K562 (cell line): ENCODE results near the gene SLC33A1. TPM values are rescaled to one million over a fixed set of nuclear protein-coding genes. Genes with fewer than 3 reads are reported as not detected.

Experiments
- ASH1L ChIP-seq: fragments of 450-650 bp; IDR thresholded peaks from 2 replicates; pipeline ENCODE4 v1.6.1; 2018; ENCODE audit warnings: borderline replicate concordance, mild to moderate bottlenecking, low read depth; ENCODE audit not compliant: partially characterized antibody
- ATF7 ChIP-seq: fragments of 450-650 bp; IDR thresholded peaks from 2 replicates; pipeline ENCODE4 v1.7.1; 2014; ENCODE audit warnings: mild to moderate bottlenecking, moderate library complexity
- CEBPG ChIP-seq, 3 experiments: fragments of 200-800 bp in 1 of 3; sonication (Bioruptor generic) in 1 of 3; sonication (generic) in 1 of 3; formaldehyde crosslinking in 1 of 3; IDR thresholded peaks in 2 of 3; conservative IDR thresholded peaks in 1 of 3; 2 replicates each; pipeline versions ENCODE4 v1.6.1 to v1.8.0; 2016 to 2022; ENCODE audit warnings: missing compliant biosample characterization in 2 of 3, missing genetic modification characterization in 2 of 3, mild to moderate bottlenecking in 1 of 3, missing genetic modification reagents in 1 of 3
- CHCHD3 ChIP-seq: fragments of 250-450 bp; sonication (Bioruptor Pico); IDR thresholded peaks from 2 replicates; pipeline ENCODE4 v2.1.2; 2022; ENCODE audit warnings: mild to moderate bottlenecking
- DIDO1 ChIP-seq: fragments of 450-650 bp; IDR thresholded peaks from 2 replicates; pipeline ENCODE4 v1.6.1; 2016; ENCODE audit warnings: low read depth, missing biosample characterization, missing genetic modification characterization
- FOS ChIP-seq: IDR thresholded peaks from 3 replicates; pipeline ENCODE4 v1.6.1; 2011; ENCODE audit not compliant: insufficient read length; ENCODE audit errors: extremely low read depth
- GATA2 ChIP-seq: sonication (generic); formaldehyde crosslinking; IDR thresholded peaks from 2 replicates; pipeline ENCODE4 v1.4.0; 2020; ENCODE audit warnings: mild to moderate bottlenecking, missing genetic modification reagents
- KAT7 ChIP-seq: sonication (generic); formaldehyde crosslinking; IDR thresholded peaks from 2 replicates; pipeline ENCODE4 v1.8.0; 2022; ENCODE audit warnings: missing genetic modification reagents, mild to moderate bottlenecking, borderline replicate concordance
- KHSRP ChIP-seq: fragments of 450-650 bp; IDR thresholded peaks from 2 replicates; pipeline ENCODE4 v1.6.1; 2017
- MBD2 ChIP-seq: sonication (generic); IDR thresholded peaks from 2 replicates; pipeline ENCODE4 v1.6.1; 2016; ENCODE audit warnings: low read depth, borderline replicate concordance
- MECOM ChIP-seq: fragments of 250-450 bp; sonication (Bioruptor Pico); IDR thresholded peaks from 2 replicates; pipeline ENCODE4 v1.8.0; 2022; ENCODE audit warnings: inconsistent platforms
- NR2C1 ChIP-seq, 2 experiments: fragments of 450-650 bp; IDR thresholded peaks; 2 replicates each; pipeline ENCODE4 v1.6.1; 2017; ENCODE audit warnings: mild to moderate bottlenecking in 2 of 2, antibody characterized with exemption in 1 of 2, inconsistent platforms in 1 of 2, missing compliant biosample characterization in 1 of 2, missing genetic modification characterization in 1 of 2
- PTBP1 ChIP-seq: fragments of 200-400 bp; formaldehyde crosslinking; IDR thresholded peaks from 2 replicates; pipeline ENCODE4 v1.6.1; 2017; ENCODE audit warnings: low read depth, low read length
- RBM22 ChIP-seq: fragments of 200-400 bp; formaldehyde crosslinking; IDR thresholded peaks from 2 replicates; pipeline ENCODE4 v1.6.1; 2018; ENCODE audit warnings: low read length, low read depth; ENCODE audit not compliant: poor library complexity, severe bottlenecking
- SRSF3 ChIP-seq: fragments of 200-400 bp; formaldehyde crosslinking; IDR thresholded peaks from 2 replicates; pipeline ENCODE4 v1.6.1; 2016; ENCODE audit warnings: mild to moderate bottlenecking, low read length, moderate library complexity; ENCODE audit not compliant: insufficient read depth
- TCFL5 ChIP-seq: fragments of 250-450 bp; sonication (Bioruptor Pico); conservative IDR thresholded peaks from 2 replicates; pipeline ENCODE4 v1.6.1; 2021; ENCODE audit warnings: mild to moderate bottlenecking, moderate library complexity, matching md5 sums
- TOE1 ChIP-seq, 2 experiments: fragments of 450-650 bp in 1 of 2; sonication (generic) in 1 of 2; formaldehyde crosslinking in 1 of 2; IDR thresholded peaks; 2 replicates each; pipeline versions ENCODE4 v1.7.1 to v1.8.0; 2016 to 2022; ENCODE audit warnings: borderline replicate concordance in 2 of 2, mild to moderate bottlenecking in 2 of 2, antibody characterized with exemption in 1 of 2, inconsistent platforms in 1 of 2, low read depth in 1 of 2, missing genetic modification reagents in 1 of 2, moderate library complexity in 1 of 2
- TRIM24 ChIP-seq, 2 experiments: fragments of 450-650 bp; IDR thresholded peaks; 2 replicates each; pipeline ENCODE4 v1.6.1; 2016
- YBX1 ChIP-seq: fragments of 450-650 bp; IDR thresholded peaks from 2 replicates; pipeline ENCODE4 v1.7.1; 2016; ENCODE audit warnings: mild to moderate bottlenecking
- ZNF165 ChIP-seq: fragments of 250-450 bp; sonication (Bioruptor Pico); IDR thresholded peaks from 2 replicates; pipeline ENCODE4 v1.4.0; 2020; ENCODE audit warnings: borderline replicate concordance
- ZNF174 ChIP-seq: fragments of 250-450 bp; sonication (Bioruptor Pico); IDR thresholded peaks from 2 replicates; pipeline ENCODE4 v1.4.0; 2020; ENCODE audit warnings: mild to moderate bottlenecking
- ZNF274 ChIP-seq: IDR thresholded peaks from 2 replicates; pipeline ENCODE4 v1.6.1; 2011; ENCODE audit warnings: low read depth, mild to moderate bottlenecking, low read length, moderate library complexity, borderline replicate concordance
- ZNF282 ChIP-seq: sonication (generic); formaldehyde crosslinking; IDR thresholded peaks from 2 replicates; pipeline ENCODE4 v1.8.1; 2023; ENCODE audit warnings: missing genetic modification reagents
- ZNF3 ChIP-seq: fragments of 250-450 bp; sonication (Bioruptor Pico); IDR thresholded peaks from 2 replicates; pipeline ENCODE4 v1.5.0; 2021; ENCODE audit warnings: mild to moderate bottlenecking, moderate library complexity
- ZNF830 ChIP-seq: fragments of 250-450 bp; sonication (Bioruptor Pico); IDR thresholded peaks from 2 replicates; pipeline ENCODE4 v1.5.0; 2021; ENCODE audit warnings: mild to moderate bottlenecking
- polyA plus RNA-seq, 8 experiments: library from polyadenylated mRNA; depleted of rRNA in 4 of 8; stranded (reverse) in 5 of 8; unstranded in 3 of 8; fragments of >200 nt; fragmentation: Nextera tagmentation in 2 of 8; fragmentation: Illumina TruSeq in 1 of 8; extraction: Ambion mirVana in 2 of 8; extraction: Trizol in 1 of 8; gene quantifications; 2 replicates each; pipeline versions ENCODE4 v1.2.1 to v1.2.3, GENCODE V29; 2011 to 2014; ENCODE audit warnings: inconsistent platforms in 1 of 8, missing spikeins in 1 of 8
- total RNA-seq, 7 experiments: library from RNA; depleted of rRNA in 6 of 7; stranded (reverse); fragments of >200 nt in 6 of 7; fragmentation: Illumina TruSeq in 2 of 7; extraction: Trizol in 2 of 7; gene quantifications; 2 replicates each; pipeline versions ENCODE4 v1.2.1 to v1.2.3, GENCODE V29; 2011 to 2021; ENCODE audit warnings: low replicate concordance in 1 of 7
- TF ChIP-seq, protein P1 (sequence below), 2 experiments: fragments of 200-800 bp in 1 of 2; sonication (Bioruptor generic) in 1 of 2; sonication (generic) in 1 of 2; formaldehyde crosslinking in 1 of 2; IDR thresholded peaks in 1 of 2; conservative IDR thresholded peaks in 1 of 2; 2 replicates each; pipeline versions ENCODE4 v1.5.0 to v1.6.1; 2016 to 2020; ENCODE audit warnings: missing compliant biosample characterization in 1 of 2, missing genetic modification characterization in 1 of 2, missing genetic modification reagents in 1 of 2
- TF ChIP-seq, protein P2 (sequence below): fragments of 250-450 bp; sonication (Bioruptor Pico); IDR thresholded peaks from 2 replicates; pipeline ENCODE4 v1.8.0; 2022; ENCODE audit warnings: inconsistent platforms

Gene SLC33A1
- total and polyA plus RNA-seq, 9 of the 15 experiments (the other 6 are each of a cell fraction or from before 2014, with no cell fraction given): 6.2 to 26.8 (median 19.6) TPM

DNA sequence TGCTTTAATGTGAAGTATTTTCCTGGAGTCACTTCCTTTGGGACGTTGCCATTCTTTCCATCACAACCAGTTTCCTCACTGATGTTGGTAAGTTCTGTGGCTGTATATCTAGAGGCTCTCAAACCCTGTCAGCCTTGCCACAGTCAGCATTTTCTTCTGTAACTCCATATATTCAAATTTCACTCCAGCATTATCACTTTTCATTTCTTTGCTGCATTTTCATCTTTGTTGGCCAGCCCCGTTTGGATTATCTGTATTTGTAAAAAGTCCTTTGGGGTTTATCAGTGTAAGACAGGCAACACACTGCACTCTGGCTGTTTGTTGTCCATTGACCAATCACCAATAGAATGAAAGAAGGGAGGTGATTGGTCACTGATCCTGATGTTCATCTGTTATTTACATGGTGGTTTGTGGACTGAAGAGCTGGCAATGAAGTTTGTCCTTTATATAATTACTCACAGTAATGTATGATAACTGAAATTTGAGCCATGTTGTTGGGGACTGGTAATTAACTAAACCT, 36.5 kb upstream of the SLC33A1 start (continued):
- TF ChIP-seq FOS (peak; percentile 63), CEBPG (CRISPR knock-in tag; IDR thresholded peaks at IDR 0.05) (no peak), CEBPG (tag; conservative IDR thresholded peaks at IDR 0.05 in 1 of 2, IDR thresholded peaks at IDR 0.05 in 1 of 2) (peak; percentile 47 to 67; a peak in 3 of 4 replicates), MECOM (CRISPR knock-in tag) (no peak), MBD2 (peak; percentile 79; the same call in 1 of the 2 replicates), KHSRP (no peak), NR2C1 (IDR thresholded peaks at IDR 0.05) (0 out of 2 replicates have a peak, but pooled peaks have one; percentile 6), NR2C1 (tag; IDR thresholded peaks at IDR 0.05) (no peak), KAT7 (no peak), ZNF174 (CRISPR knock-in tag) (no peak), ATF7 (peak; percentile 64), ZNF282 (CRISPR knock-in tag) (no peak), ZNF3 (CRISPR knock-in tag) (no peak), TRIM24 (IDR thresholded peaks at IDR 0.05) (peak; percentile 71 to 78), RBM22 (no peak), PTBP1 (no peak), ZNF274 (no peak), CHCHD3 (CRISPR knock-in tag) (no peak), TOE1 (IDR thresholded peaks at IDR 0.05; ENCODE audit: borderline replicate concordance) (peak; percentile 23; the same call in 1 of the 2 replicates), TOE1 (CRISPR knock-in tag; IDR thresholded peaks at IDR 0.05; ENCODE audit: borderline replicate concordance, low read depth) (no peak), ASH1L (peak; percentile 68), ZNF165 (CRISPR knock-in tag) (no peak), GATA2 (peak; percentile 71), DIDO1 (tag) (no peak), ZNF830 (CRISPR knock-in tag) (no peak), SRSF3 (no peak), TCFL5 (CRISPR knock-in tag) (no peak), YBX1 (no peak)
- TF ChIP-seq, protein P1, sequence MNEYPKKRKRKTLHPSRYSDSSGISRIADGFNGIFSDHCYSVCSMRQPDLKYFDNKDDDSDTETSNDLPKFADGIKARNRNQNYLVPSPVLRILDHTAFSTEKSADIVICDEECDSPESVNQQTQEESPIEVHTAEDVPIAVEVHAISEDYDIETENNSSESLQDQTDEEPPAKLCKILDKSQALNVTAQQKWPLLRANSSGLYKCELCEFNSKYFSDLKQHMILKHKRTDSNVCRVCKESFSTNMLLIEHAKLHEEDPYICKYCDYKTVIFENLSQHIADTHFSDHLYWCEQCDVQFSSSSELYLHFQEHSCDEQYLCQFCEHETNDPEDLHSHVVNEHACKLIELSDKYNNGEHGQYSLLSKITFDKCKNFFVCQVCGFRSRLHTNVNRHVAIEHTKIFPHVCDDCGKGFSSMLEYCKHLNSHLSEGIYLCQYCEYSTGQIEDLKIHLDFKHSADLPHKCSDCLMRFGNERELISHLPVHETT (CRISPR knock-in tag; conservative IDR thresholded peaks at IDR 0.05 in 1 of 2, IDR thresholded peaks at IDR 0.05 in 1 of 2): peak in 1 of 2 experiments; percentile 60; a peak in 1 of 4 replicates
- TF ChIP-seq, protein P2, sequence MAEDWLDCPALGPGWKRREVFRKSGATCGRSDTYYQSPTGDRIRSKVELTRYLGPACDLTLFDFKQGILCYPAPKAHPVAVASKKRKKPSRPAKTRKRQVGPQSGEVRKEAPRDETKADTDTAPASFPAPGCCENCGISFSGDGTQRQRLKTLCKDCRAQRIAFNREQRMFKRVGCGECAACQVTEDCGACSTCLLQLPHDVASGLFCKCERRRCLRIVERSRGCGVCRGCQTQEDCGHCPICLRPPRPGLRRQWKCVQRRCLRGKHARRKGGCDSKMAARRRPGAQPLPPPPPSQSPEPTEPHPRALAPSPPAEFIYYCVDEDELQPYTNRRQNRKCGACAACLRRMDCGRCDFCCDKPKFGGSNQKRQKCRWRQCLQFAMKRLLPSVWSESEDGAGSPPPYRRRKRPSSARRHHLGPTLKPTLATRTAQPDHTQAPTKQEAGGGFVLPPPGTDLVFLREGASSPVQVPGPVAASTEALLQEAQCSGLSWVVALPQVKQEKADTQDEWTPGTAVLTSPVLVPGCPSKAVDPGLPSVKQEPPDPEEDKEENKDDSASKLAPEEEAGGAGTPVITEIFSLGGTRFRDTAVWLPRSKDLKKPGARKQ (CRISPR knock-in tag): no peak
